ENCODE results near the gene BCL2L15.

The BCL2L15 gene

GRCh38 chr1:113887402-113888175, at the start of gene BCL2L15:
Gene BCL2L15, minus strand, starts transcription at chr1:113887581. Its CDS starts 206 bp downstream, at chr1:113887375.
- FAIRE-seq = peak; percentile 90

GRCh38 chr1:113937146-113937545, 49.8 kb upstream of the BCL2L15 start:
- DNase-seq (ENCODE audit: low spot score) = no peak
- FAIRE-seq = no peak

More at GRCh38 chr1:113887402-113888175, at the start of gene BCL2L15:
- DNase-seq (ENCODE audit: low spot score) = peak; percentile 75

GRCh38 chr1:113935970-113936369, 48.6 kb upstream of the BCL2L15 start:
- FAIRE-seq = no peak
- no peak for DNase-seq (ENCODE audit: low spot score)

- no peak for FAIRE-seq
- DNase-seq (ENCODE audit: low spot score) = no peak
Observed at GRCh38 chr1:113935176-113935575, 47.8 kb upstream of the BCL2L15 start.

- no peak for FAIRE-seq
- DNase-seq (ENCODE audit: low spot score) = no peak
Observed at GRCh38 chr1:113934511-113935055, 47.2 kb upstream of the BCL2L15 start.

- DNase-seq (ENCODE audit: low spot score) = no peak
- FAIRE-seq = no peak
Observed at GRCh38 chr1:113934006-113934405, 46.6 kb upstream of the BCL2L15 start.

GRCh38 chr1:113931451-113931851, 44.1 kb upstream of the BCL2L15 start:
- DNase-seq (ENCODE audit: low spot score) (no peak), FAIRE-seq (no peak)

GRCh38 chr1:113930499-113931161, 43.2 kb upstream of the BCL2L15 start:
- DNase-seq (ENCODE audit: low spot score) (peak; percentile 85), FAIRE-seq (no peak)

- DNase-seq (ENCODE audit: low spot score) (peak; percentile 25), FAIRE-seq (no peak)
Observed at GRCh38 chr1:113929750-113930498, 42.5 kb upstream of the BCL2L15 start.

- FAIRE-seq (no peak), DNase-seq (ENCODE audit: low spot score) (peak; percentile 73)
Observed at GRCh38 chr1:113928941-113929749, 41.8 kb upstream of the BCL2L15 start, which contains the start of gene HIPK1. Gene HIPK1, plus strand, starts transcription at chr1:113929324.

GRCh38 chr1:113928187-113928930, 41.0 kb upstream of the BCL2L15 start:
- DNase-seq (ENCODE audit: low spot score) = no peak
- no peak for FAIRE-seq

GRCh38 chr1:113924473-113924872, 37.1 kb upstream of the BCL2L15 start:
- DNase-seq (ENCODE audit: low spot score) (no peak), FAIRE-seq (no peak)

- FAIRE-seq (no peak), DNase-seq (ENCODE audit: low spot score) (no peak)
Observed at GRCh38 chr1:113922957-113923356, 35.6 kb upstream of the BCL2L15 start.

GRCh38 chr1:113918243-113918642, 30.9 kb upstream of the BCL2L15 start:
- FAIRE-seq (no peak), DNase-seq (ENCODE audit: low spot score) (no peak)

- FAIRE-seq (no peak), DNase-seq (ENCODE audit: low spot score) (peak; percentile 14)
Observed at GRCh38 chr1:113917400-113918082, 30.2 kb upstream of the BCL2L15 start.

GRCh38 chr1:113916974-113917373, 29.6 kb upstream of the BCL2L15 start:
- no peak for DNase-seq (ENCODE audit: low spot score)
- FAIRE-seq = no peak

- FAIRE-seq = no peak
- no peak for DNase-seq (ENCODE audit: low spot score)
Observed at GRCh38 chr1:113913887-113914664, 26.7 kb upstream of the BCL2L15 start.

- FAIRE-seq (no peak), DNase-seq (ENCODE audit: low spot score) (no peak)
Observed at GRCh38 chr1:113913312-113913668, 25.9 kb upstream of the BCL2L15 start.

Data from RCC 7860 (cell line).